ENCODE measurements around the gene ADRB1.

ADRB1 gene

GRCh38 chr10:114043532-114044246 is at the start of gene ADRB1:
TSS of gene ADRB1 (plus strand) at chr10:114043866. CDS start at chr10:114044133, 267 bp downstream.
- no peak for DNase-seq (ENCODE audit: low read depth in 3 of 3)

GRCh38 chr10:113995201-113995600 is 48.5 kb upstream of the ADRB1 start:
- DNase-seq (ENCODE audit: low read depth in 3 of 3): no peak

- DNase-seq (ENCODE audit: low read depth in 3 of 3): no peak
Measured at GRCh38 chr10:113997428-113997827, 46.2 kb upstream of the ADRB1 start.

- no peak for DNase-seq (ENCODE audit: low read depth in 3 of 3)
Measured at GRCh38 chr10:113999531-113999930, 44.1 kb upstream of the ADRB1 start.

- DNase-seq (ENCODE audit: low read depth in 3 of 3): no peak
Measured at GRCh38 chr10:114000457-114001010, 43.1 kb upstream of the ADRB1 start.

- no peak for DNase-seq (ENCODE audit: low read depth in 3 of 3)
Measured at GRCh38 chr10:114002422-114002821, 41.2 kb upstream of the ADRB1 start.

- DNase-seq (ENCODE audit: low read depth in 3 of 3): no peak
Measured at GRCh38 chr10:114003161-114003941, 40.3 kb upstream of the ADRB1 start.

GRCh38 chr10:114009281-114009996 is 34.2 kb upstream of the ADRB1 start:
- DNase-seq (ENCODE audit: low read depth in 3 of 3): no peak

- DNase-seq (ENCODE audit: low read depth in 3 of 3): no peak
Measured at GRCh38 chr10:114010316-114010715, 33.4 kb upstream of the ADRB1 start.

- no peak for DNase-seq (ENCODE audit: low read depth in 3 of 3)
Measured at GRCh38 chr10:114012650-114013049, 31.0 kb upstream of the ADRB1 start.

GRCh38 chr10:114015708-114016107 is 28.0 kb upstream of the ADRB1 start:
- DNase-seq (ENCODE audit: low read depth in 3 of 3): no peak

GRCh38 chr10:114017271-114017670 is 26.4 kb upstream of the ADRB1 start:
- no peak for DNase-seq (ENCODE audit: low read depth in 3 of 3)

- DNase-seq (ENCODE audit: low read depth in 3 of 3): no peak
Measured at GRCh38 chr10:114017873-114018272, 25.8 kb upstream of the ADRB1 start.

- DNase-seq (ENCODE audit: low read depth in 3 of 3): no peak
Measured at GRCh38 chr10:114019226-114019625, 24.4 kb upstream of the ADRB1 start.

- no peak for DNase-seq (ENCODE audit: low read depth in 3 of 3)
Measured at GRCh38 chr10:114021154-114021553, 22.5 kb upstream of the ADRB1 start.

- no peak for DNase-seq (ENCODE audit: low read depth in 3 of 3)
Measured at GRCh38 chr10:114021717-114022680, 21.7 kb upstream of the ADRB1 start.

GRCh38 chr10:114022766-114023597 is 20.7 kb upstream of the ADRB1 start:
- no peak for DNase-seq (ENCODE audit: low read depth in 3 of 3)

- no peak for DNase-seq (ENCODE audit: low read depth in 3 of 3)
Measured at GRCh38 chr10:114024876-114025610, 18.6 kb upstream of the ADRB1 start.

GRCh38 chr10:114025611-114026130 is 18.0 kb upstream of the ADRB1 start:
- no peak for DNase-seq (ENCODE audit: low read depth in 3 of 3)
